ENCODE results near the gene COQ9. TPM values are rescaled to one million over a fixed set of nuclear protein-coding genes. Genes with fewer than 3 reads are reported as not detected.
A peak's percentile ranks its signal among the peaks of the same experiment; 100 is the strongest.

The COQ9 gene
- total RNA-seq, 1 experiment from 2014 or later: 62.7 TPM

GRCh38 chr16:57485091-57485915, 38.0 kb downstream of the COQ9 start:
- Histone ChIP-seq H3K27me3 (ENCODE audit: insufficient read depth, low read length) (no peaks in the 10 kb centered on the region), H3K4me3 (replicated peaks in 1 of 2; ENCODE audit: low read depth in 1 of 2, low read length in 2 of 2) (peak overlapping the region; percentile 72 to 77), H4K20me1 (ENCODE audit: insufficient read depth) (no peaks in the 10 kb centered on the region), H3K4me1 (ENCODE audit: control insufficient read depth in 1 of 2, insufficient read depth in 2 of 2, low read length in 2 of 2) (peaks cover 2 to 26% of the 10 kb centered on the region in 2 experiments), H3K9ac (ENCODE audit: low read length) (peak overlapping the region; percentile 77), H3K4me2 (ENCODE audit: low read length) (peak overlapping the region; percentile 95), H3K27ac (ENCODE audit: low read depth, low read length) (peak overlapping the region; percentile 71; the same call in 1 of the 2 replicates), H3K9me3 (ENCODE audit: control insufficient read depth in 1 of 2, insufficient read depth in 1 of 2, low read depth in 1 of 2, low read length in 2 of 2) (no peaks in the 10 kb centered on the region), H3K79me2 (ENCODE audit: insufficient read depth, low read length) (no peaks in the 10 kb centered on the region), H3K36me3 (ENCODE audit: control insufficient read depth in 1 of 2, insufficient read depth in 2 of 2, low read length in 2 of 2) (no peaks in the 10 kb centered on the region), H2AFZ (ENCODE audit: low read depth, low read length, poor library complexity, severe bottlenecking) (no peak overlapping the region), H3K9me2 (ENCODE audit: insufficient read depth) (no peaks in the 10 kb centered on the region)
- DNase-seq (ENCODE audit: low read depth, low spot score) (no peak), ATAC-seq (no peak)
- ChIA-PET RAD21 (ENCODE audit: low non-redundant PET in 1 of 2, low total read pairs in 2 of 2, uncharacterized antibody in 2 of 2, unreplicated experiment in 2 of 2) (no interaction called here), CTCF (no interaction called here), POLR2A (interaction anchor here (1.6 kb wide), 1 partner anchor 13 kb away, joined by 3 read pairs; no protein-coding TSS in a partner anchor)
- TF ChIP-seq CBX3 (IDR thresholded peaks at IDR 0.05; ENCODE audit: low read depth) (no peak), MAX (IDR thresholded peaks at IDR 0.05) (no peak), CEBPB (IDR thresholded peaks at IDR 0.05; ENCODE audit: low read depth) (no peak), JUND (IDR thresholded peaks at IDR 0.05) (no peak), ZNF274 (IDR thresholded peaks at IDR 0.05; ENCODE audit: low read depth, low read length) (no peak), YY1 (IDR thresholded peaks at IDR 0.05; ENCODE audit: extremely low read depth, insufficient replicate concordance, low read depth, low read length) (no peak), POLR2A (IDR thresholded peaks at IDR 0.05; ENCODE audit: borderline replicate concordance, extremely low read depth, insufficient read depth, insufficient read length) (no peak), EGR1 (IDR thresholded peaks at IDR 0.05; ENCODE audit: low read depth) (no peak), TCF7L2 (IDR thresholded peaks at IDR 0.05; ENCODE audit: borderline replicate concordance, extremely low read depth, insufficient read depth, insufficient read length) (no peak), RAD21 (IDR thresholded peaks at IDR 0.05; ENCODE audit: low read depth) (no peak), REST (IDR thresholded peaks at IDR 0.05; ENCODE audit: low read depth) (no peak), EZH2 (IDR thresholded peaks at IDR 0.05) (no peak)
- TF ChIP-seq, protein P1, sequence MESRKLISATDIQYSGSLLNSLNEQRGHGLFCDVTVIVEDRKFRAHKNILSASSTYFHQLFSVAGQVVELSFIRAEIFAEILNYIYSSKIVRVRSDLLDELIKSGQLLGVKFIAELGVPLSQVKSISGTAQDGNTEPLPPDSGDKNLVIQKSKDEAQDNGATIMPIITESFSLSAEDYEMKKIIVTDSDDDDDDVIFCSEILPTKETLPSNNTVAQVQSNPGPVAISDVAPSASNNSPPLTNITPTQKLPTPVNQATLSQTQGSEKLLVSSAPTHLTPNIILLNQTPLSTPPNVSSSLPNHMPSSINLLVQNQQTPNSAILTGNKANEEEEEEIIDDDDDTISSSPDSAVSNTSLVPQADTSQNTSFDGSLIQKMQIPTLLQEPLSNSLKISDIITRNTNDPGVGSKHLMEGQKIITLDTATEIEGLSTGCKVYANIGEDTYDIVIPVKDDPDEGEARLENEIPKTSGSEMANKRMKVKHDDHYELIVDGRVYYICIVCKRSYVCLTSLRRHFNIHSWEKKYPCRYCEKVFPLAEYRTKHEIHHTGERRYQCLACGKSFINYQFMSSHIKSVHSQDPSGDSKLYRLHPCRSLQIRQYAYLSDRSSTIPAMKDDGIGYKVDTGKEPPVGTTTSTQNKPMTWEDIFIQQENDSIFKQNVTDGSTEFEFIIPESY (IDR thresholded peaks at IDR 0.05; ENCODE audit: extremely low read depth, insufficient replicate concordance, low read length): no peak
- TF ChIP-seq, protein P2, sequence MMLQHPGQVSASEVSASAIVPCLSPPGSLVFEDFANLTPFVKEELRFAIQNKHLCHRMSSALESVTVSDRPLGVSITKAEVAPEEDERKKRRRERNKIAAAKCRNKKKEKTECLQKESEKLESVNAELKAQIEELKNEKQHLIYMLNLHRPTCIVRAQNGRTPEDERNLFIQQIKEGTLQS (IDR thresholded peaks at IDR 0.05): no peak
- intact Hi-C loops (cut with micrococcal nuclease): loop anchor here (5.0 kb wide), 1 partner anchor 52 kb away; the partner anchor contains the start of gene CCDC102A
- BruUV-seq (replicated peaks): TSS peak; percentile 44
